PFSK-1 (cell line): Measurements from ENCODE around the gene AUTS2.

Experiments
- FOXP2 ChIP-seq: optimal IDR thresholded peaks from 2 replicates; pipeline ENCODE3; 2011; ENCODE audit warnings: borderline replicate concordance, control low read depth, inconsistent platforms; ENCODE audit not compliant: insufficient read depth; ENCODE audit errors: extremely low read length, extremely low read depth
- POLR2AphosphoS5 ChIP-seq: IDR thresholded peaks from 2 replicates; pipeline ENCODE4 v1.6.1; 2012; ENCODE audit warnings: low read depth, mild to moderate bottlenecking, control low read depth, low read length, moderate library complexity
- REST ChIP-seq, 2 experiments: IDR thresholded peaks; 2 replicates each; pipeline versions ENCODE4 v1.6.1 to v1.8.0; 2011 to 2012; ENCODE audit warnings: low read depth in 2 of 2, low read length in 2 of 2, control low read depth in 1 of 2, inconsistent platforms in 1 of 2, mild to moderate bottlenecking in 1 of 2, moderate library complexity in 1 of 2; ENCODE audit not compliant: insufficient read depth in 1 of 2
- SIN3A ChIP-seq: IDR thresholded peaks from 2 replicates; pipeline ENCODE4 v1.6.1; 2012; ENCODE audit warnings: mild to moderate bottlenecking, low read length, moderate library complexity, borderline replicate concordance; ENCODE audit not compliant: insufficient read depth
- TAF1 ChIP-seq: IDR thresholded peaks from 2 replicates; pipeline ENCODE4 v1.6.1; 2012; ENCODE audit warnings: low read length, control low read depth, borderline replicate concordance; ENCODE audit not compliant: insufficient read depth

Gene AUTS2

GRCh38 chr7:70830426-70830825 is 1232.2 kb downstream of the AUTS2 start:
- no peak for TF ChIP-seq POLR2AphosphoS5
- TF ChIP-seq REST (IDR thresholded peaks at IDR 0.05; ENCODE audit: insufficient read depth in 1 of 2, low read depth in 2 of 2, low read length in 2 of 2) = no peak
- no peak for TF ChIP-seq TAF1
- TF ChIP-seq FOXP2 = no peak
- no peak for TF ChIP-seq SIN3A

DNA sequence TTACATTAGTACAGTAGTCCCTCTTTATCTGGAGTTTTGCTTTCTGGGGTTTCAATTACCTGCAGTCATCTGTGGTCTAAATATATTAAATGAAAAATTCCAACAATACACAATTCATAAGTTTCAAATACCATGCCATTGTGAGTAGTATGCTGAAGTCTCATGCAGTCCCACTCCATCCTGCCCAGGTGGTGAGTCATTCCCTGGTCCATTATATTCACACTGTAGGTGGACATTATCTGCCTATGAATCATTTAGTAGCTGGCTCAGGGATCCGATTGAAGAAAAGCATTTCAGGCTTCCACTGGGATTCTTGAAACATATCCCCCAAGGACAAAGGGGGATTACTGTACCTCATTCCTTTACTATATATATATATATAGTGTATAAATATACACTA is 1235.5 kb downstream of the AUTS2 start:
- TF ChIP-seq FOXP2 = no peak

DNA sequence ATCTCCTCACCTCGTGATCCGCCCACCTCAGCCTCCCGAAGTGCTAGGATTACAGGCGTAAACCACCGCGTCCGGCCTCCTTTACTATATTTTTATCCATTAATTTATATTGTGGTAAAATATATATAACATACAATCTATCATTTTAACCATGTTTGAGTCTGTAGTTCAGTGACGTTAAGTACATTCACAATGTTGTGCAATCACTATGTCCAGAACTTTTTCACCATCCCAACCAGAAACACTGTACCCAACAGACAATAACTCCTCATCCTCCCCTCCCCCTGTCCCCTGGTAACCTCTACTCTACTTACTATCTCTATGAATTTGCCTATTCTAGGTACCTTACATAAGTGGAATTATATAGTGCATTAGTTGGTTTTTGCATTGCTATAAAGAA is 1236.1 kb downstream of the AUTS2 start:
- TF ChIP-seq TAF1 = no peak
- no peak for TF ChIP-seq POLR2AphosphoS5
- no peak for TF ChIP-seq FOXP2
- no peak for TF ChIP-seq SIN3A
- TF ChIP-seq REST (IDR thresholded peaks at IDR 0.05; ENCODE audit: insufficient read depth in 1 of 2, low read depth in 2 of 2, low read length in 2 of 2) = no peak

- no peak for TF ChIP-seq TAF1
- TF ChIP-seq POLR2AphosphoS5 = no peak
- TF ChIP-seq FOXP2 = no peak
- TF ChIP-seq REST (IDR thresholded peaks at IDR 0.05; ENCODE audit: insufficient read depth in 1 of 2, low read depth in 2 of 2, low read length in 2 of 2) = no peak
- no peak for TF ChIP-seq SIN3A
These were observed 1237.4 kb downstream of the AUTS2 start for GRCh38 chr7:70835658-70836057.

DNA sequence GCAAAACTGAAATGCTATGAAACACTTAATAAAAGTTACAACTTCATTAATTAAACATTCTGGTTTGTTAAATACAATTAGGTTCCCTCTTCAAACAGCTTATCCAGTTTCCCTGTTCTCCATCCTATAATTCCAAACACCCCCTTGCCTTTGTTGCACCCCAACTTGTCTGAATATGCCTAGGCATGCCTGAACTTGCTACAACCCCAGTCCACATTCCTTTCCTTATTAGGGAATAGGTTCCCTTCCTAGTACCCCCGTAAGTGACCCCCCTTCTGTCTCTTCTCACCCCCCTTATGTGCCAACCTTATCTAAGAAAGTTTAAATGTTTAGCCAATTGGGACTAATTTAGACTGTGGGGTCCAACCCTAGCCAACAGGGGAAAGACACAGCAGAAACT is 1238.0 kb downstream of the AUTS2 start:
- no peak for TF ChIP-seq TAF1
- no peak for TF ChIP-seq POLR2AphosphoS5
- no peak for TF ChIP-seq FOXP2
- TF ChIP-seq REST (IDR thresholded peaks at IDR 0.05; ENCODE audit: insufficient read depth in 1 of 2, low read depth in 2 of 2, low read length in 2 of 2) = no peak
- TF ChIP-seq SIN3A = no peak
